GM23338 (cell line): Measurements from ENCODE around the gene POP7.
"Not testable (repeated sequence)": the region's sequence is repeated elsewhere in the genome, so short reads cannot be mapped to it uniquely, and the experiment has no call there.

ENCODE experiments used
- EZH2phosphoT487 ChIP-seq: fragments of 200-600 bp; sonication (generic); IDR thresholded peaks from one replicate; pipeline ENCODE4 v1.8.1; 2018; ENCODE audit warnings: antibody characterized with exemption; ENCODE audit not compliant: unreplicated experiment
- ZNF331 ChIP-seq: fragments of 250-450 bp; sonication (Bioruptor Pico); IDR thresholded peaks from 2 replicates; pipeline ENCODE4 v1.5.0; 2020; ENCODE audit warnings: low read depth, mild to moderate bottlenecking, moderate library complexity
- TF ChIP-seq, protein P1 (sequence below), 2 experiments: fragments of 200-600 bp in 1 of 2; sonication (generic) in 1 of 2; conservative IDR thresholded peaks; 2 replicates each; pipeline versions ENCODE4 v1.5.1 to v1.6.1; 2016 to 2017; ENCODE audit warnings: antibody characterized with exemption in 2 of 2, low read depth in 2 of 2, mild to moderate bottlenecking in 2 of 2, moderate library complexity in 1 of 2
- TF ChIP-seq, protein P2 (sequence below): IDR thresholded peaks from 2 replicates; pipeline ENCODE4 v1.6.1; 2016; ENCODE audit warnings: antibody characterized with exemption

DNA sequence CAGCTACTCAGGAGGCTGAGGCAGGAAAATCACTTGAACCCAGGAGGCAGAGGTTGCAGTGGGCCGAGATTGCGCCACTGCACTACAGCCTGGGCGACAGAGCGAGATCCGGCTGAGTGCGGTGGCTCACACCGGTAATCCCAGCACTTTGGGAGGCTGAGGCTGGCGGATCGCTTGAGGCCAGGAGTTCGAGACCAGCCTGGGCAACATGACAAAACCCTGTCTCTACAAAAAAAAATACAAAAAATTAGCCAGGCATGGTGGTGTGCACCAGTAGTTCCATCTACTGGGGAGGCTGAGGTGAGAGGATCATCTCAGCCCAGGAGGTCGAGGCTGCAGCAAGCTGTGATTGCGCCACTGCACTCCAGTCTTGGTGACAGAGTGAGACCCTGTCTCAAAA is 36.8 kb upstream of the POP7 start:
- TF ChIP-seq, protein P1, sequence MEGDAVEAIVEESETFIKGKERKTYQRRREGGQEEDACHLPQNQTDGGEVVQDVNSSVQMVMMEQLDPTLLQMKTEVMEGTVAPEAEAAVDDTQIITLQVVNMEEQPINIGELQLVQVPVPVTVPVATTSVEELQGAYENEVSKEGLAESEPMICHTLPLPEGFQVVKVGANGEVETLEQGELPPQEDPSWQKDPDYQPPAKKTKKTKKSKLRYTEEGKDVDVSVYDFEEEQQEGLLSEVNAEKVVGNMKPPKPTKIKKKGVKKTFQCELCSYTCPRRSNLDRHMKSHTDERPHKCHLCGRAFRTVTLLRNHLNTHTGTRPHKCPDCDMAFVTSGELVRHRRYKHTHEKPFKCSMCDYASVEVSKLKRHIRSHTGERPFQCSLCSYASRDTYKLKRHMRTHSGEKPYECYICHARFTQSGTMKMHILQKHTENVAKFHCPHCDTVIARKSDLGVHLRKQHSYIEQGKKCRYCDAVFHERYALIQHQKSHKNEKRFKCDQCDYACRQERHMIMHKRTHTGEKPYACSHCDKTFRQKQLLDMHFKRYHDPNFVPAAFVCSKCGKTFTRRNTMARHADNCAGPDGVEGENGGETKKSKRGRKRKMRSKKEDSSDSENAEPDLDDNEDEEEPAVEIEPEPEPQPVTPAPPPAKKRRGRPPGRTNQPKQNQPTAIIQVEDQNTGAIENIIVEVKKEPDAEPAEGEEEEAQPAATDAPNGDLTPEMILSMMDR (conservative IDR thresholded peaks at IDR 0.05; ENCODE audit: low read depth in 2 of 2): not testable (repeated sequence)
- not testable (repeated sequence) for TF ChIP-seq ZNF331, EZH2phosphoT487
- TF ChIP-seq, protein P2, sequence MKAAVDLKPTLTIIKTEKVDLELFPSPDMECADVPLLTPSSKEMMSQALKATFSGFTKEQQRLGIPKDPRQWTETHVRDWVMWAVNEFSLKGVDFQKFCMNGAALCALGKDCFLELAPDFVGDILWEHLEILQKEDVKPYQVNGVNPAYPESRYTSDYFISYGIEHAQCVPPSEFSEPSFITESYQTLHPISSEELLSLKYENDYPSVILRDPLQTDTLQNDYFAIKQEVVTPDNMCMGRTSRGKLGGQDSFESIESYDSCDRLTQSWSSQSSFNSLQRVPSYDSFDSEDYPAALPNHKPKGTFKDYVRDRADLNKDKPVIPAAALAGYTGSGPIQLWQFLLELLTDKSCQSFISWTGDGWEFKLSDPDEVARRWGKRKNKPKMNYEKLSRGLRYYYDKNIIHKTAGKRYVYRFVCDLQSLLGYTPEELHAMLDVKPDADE: not testable (repeated sequence)
